Body of pancreas (tissue), 4 donors: ENCODE data around the gene NANOS2. TPM values are rescaled to one million over a fixed set of nuclear protein-coding genes. Genes with fewer than 3 reads are reported as not detected.

ENCODE experiments used
- ATAC-seq: fragments of 150-250 bp; one replicate; pipeline ENCODE4 v1.9.1; 2016
- DNase-seq, 4 donors: peaks; one replicate each; pipeline ENCODE4 v3.0.0-alpha.2; 2019
- H3K27ac ChIP-seq, 4 donors: fragments of 200-600 bp; sonication (generic); 1 replicate in 3 of 4; 2 replicates in 1 of 4; pipeline versions ENCODE4 v1.5.1 to v1.6.1; 2016 to 2019; ENCODE audit warnings: mild to moderate bottlenecking in 1 of 4, mixed read lengths in 1 of 4, moderate library complexity in 1 of 4
- H3K27me3 ChIP-seq, 2 donors: fragments of 200-600 bp; sonication (generic); one replicate each; pipeline ENCODE4 v1.6.0; 2016; ENCODE audit warnings: mild to moderate bottlenecking in 1 of 2
- H3K36me3 ChIP-seq, 2 donors: fragments of 200-600 bp; sonication (generic); replicated peaks in 1 of 2; 2 replicates each; pipeline ENCODE4 v1.5.1; 2016; ENCODE audit warnings: low read depth in 2 of 2; ENCODE audit not compliant: insufficient read depth in 1 of 2
- H3K4me1 ChIP-seq: fragments of 200-600 bp; sonication (generic); one replicate; pipeline ENCODE4 v1.6.0; 2016
- H3K4me3 ChIP-seq, 2 donors: fragments of 200-600 bp; sonication (generic); 1 replicate in 1 of 2; 2 replicates in 1 of 2; pipeline ENCODE4 v1.5.1; 2016 to 2019
- H3K9me3 ChIP-seq, 3 donors: fragments of 200-600 bp; sonication (generic); 1 replicate in 2 of 3; 2 replicates in 1 of 3; pipeline ENCODE4 v1.5.1; 2016
- POLR2A ChIP-seq, 3 donors: fragments of 450-650 bp; IDR thresholded peaks; one replicate each; pipeline ENCODE4 v1.6.1; 2016; ENCODE audit warnings: antibody characterized with exemption in 3 of 3, mild to moderate bottlenecking in 2 of 3
- WGBS, 2 donors: methylation state at CpG; one replicate each; pipeline ENCODE4 v1.1.5; 2017; 5-methylcytosine and 5-hydroxymethylcytosine counted together
- intact Hi-C: fragments of 100-400 bp; cut with DNase I; formaldehyde crosslinking; loops from one replicate; pipeline ENCODE4 v1.15.1; 2023
- total RNA-seq, 2 donors: library from RNA; depleted of rRNA; stranded (reverse); fragments of >200 nt; gene quantifications; one replicate each; pipeline ENCODE4 v1.1.0, GENCODE V29; 2016
- TF ChIP-seq, protein P1 (sequence below), 7 experiments: fragments of 450-650 bp in 4 of 7; fragments of 200-600 bp in 3 of 7; sonication (generic) in 3 of 7; IDR thresholded peaks; one replicate each; pipeline ENCODE4 v1.5.1; 2016 to 2019; ENCODE audit warnings: antibody characterized with exemption in 7 of 7

The NANOS2 gene
- not detected for total RNA-seq

DNA sequence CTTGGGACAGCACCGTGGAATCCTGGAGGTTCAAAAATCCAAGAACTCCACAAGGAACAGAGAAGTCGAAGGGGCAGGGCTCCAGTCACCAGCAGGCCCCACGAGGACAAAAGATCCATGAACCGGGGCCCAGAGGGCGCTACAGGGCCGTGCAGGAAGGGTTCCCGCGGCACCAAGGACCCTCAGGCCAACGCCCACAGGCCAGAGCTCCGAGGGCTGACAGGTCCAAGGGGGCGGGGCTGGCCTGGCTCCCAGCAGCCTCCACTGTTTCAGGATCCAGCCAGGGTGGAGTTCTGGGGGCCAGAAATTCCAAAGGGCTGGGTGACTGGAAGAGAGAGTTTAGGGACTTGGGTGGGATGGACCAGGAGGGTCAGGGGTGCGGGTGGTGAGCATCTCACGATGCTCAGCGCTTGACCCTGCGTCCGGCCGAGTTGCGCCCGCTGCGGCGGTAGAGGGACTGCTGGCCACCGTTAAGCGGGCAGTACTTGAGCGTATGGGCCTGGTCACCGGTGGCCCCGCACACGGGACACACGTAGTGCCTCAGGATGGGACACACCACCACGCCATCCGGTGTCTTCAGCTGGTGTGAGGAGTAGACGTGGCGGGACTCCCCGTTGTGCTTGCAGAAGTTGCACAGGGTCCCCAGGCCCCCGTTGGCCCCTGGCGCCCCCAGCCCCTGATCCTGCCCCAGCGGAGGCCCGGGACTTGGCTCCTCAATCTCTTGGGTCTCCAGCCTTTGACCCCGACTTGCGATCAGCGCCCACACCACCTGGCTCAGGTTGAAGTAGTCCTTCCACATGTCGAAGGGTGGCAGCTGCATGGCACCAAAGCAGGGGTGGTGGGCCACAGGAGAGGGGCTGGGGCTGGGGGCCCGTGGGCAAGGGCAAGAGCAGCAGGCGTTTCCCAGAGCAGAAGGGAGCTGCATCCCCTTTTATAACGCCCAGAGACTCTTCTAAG lies at the start of gene NANOS2:
Gene NANOS2, minus strand, starts transcription at position 905 of the 957 bp plus-strand sequence. Its CDS starts 85 bp downstream, at position 820.
- peaks cover 9% of the 10 kb centered on the region for H3K4me1 ChIP-seq
- peak within 1 kb of the TSS in 2 of 4 donors; percentile 18 to 52 for H3K27ac ChIP-seq
- H3K27me3 ChIP-seq, result no peaks in the 10 kb centered on the region
- no peak for DNase-seq
- no peak within 1 kb of the TSS for H3K4me3 ChIP-seq
- no peak for ATAC-seq
- no peaks in the 10 kb centered on the region for H3K9me3 ChIP-seq
- H3K36me3 ChIP-seq, result no peaks in the 10 kb centered on the region
- intact Hi-C loops, result no loop called here
- 49 to 53% methylated on average over 25 to 42 of the region's 44 CpGs for WGBS, 2 donors
- TF ChIP-seq, protein P1, sequence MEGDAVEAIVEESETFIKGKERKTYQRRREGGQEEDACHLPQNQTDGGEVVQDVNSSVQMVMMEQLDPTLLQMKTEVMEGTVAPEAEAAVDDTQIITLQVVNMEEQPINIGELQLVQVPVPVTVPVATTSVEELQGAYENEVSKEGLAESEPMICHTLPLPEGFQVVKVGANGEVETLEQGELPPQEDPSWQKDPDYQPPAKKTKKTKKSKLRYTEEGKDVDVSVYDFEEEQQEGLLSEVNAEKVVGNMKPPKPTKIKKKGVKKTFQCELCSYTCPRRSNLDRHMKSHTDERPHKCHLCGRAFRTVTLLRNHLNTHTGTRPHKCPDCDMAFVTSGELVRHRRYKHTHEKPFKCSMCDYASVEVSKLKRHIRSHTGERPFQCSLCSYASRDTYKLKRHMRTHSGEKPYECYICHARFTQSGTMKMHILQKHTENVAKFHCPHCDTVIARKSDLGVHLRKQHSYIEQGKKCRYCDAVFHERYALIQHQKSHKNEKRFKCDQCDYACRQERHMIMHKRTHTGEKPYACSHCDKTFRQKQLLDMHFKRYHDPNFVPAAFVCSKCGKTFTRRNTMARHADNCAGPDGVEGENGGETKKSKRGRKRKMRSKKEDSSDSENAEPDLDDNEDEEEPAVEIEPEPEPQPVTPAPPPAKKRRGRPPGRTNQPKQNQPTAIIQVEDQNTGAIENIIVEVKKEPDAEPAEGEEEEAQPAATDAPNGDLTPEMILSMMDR (IDR thresholded peaks at IDR 0.05), result no peak
- TF ChIP-seq POLR2A (IDR thresholded peaks at IDR 0.05), result no peak

DNA sequence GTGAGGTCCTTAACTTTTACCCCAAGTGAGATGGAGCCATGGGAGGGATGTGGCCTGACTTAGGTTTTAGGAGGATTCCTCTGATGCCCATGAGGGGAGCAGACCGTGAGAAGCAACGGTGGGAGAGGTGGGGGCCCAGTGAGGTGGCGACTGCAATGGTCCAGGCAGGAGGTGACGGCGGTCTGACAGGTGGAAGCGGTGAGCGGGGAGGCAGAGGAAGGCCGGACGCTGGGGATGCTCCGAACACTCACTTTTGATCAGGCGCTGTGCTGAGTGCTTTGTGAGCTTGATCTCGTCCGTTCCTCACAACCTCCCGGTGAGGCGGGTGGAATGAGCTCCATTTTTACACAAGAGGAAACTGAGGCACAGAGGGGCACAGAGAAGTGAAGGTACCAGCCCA lies 47.4 kb upstream of the NANOS2 start:
- WGBS, 2 donors, result 75 to 82% methylated on average over 14 of the region's 15 CpGs
- TF ChIP-seq POLR2A (IDR thresholded peaks at IDR 0.05), result no peak
- TF ChIP-seq, protein P1 (IDR thresholded peaks at IDR 0.05), result no peak
- Histone ChIP-seq H3K27ac (no peak overlapping the region), H3K27me3 (no peaks in the 10 kb centered on the region), H3K4me1 (peaks cover 4% of the 10 kb centered on the region), H3K9me3 (no peaks in the 10 kb centered on the region), H3K36me3 (no peaks in the 10 kb centered on the region), H3K4me3 (no peak overlapping the region)
- no peak for ATAC-seq
- intact Hi-C loops, result no loop called here
- no peak for DNase-seq

DNA sequence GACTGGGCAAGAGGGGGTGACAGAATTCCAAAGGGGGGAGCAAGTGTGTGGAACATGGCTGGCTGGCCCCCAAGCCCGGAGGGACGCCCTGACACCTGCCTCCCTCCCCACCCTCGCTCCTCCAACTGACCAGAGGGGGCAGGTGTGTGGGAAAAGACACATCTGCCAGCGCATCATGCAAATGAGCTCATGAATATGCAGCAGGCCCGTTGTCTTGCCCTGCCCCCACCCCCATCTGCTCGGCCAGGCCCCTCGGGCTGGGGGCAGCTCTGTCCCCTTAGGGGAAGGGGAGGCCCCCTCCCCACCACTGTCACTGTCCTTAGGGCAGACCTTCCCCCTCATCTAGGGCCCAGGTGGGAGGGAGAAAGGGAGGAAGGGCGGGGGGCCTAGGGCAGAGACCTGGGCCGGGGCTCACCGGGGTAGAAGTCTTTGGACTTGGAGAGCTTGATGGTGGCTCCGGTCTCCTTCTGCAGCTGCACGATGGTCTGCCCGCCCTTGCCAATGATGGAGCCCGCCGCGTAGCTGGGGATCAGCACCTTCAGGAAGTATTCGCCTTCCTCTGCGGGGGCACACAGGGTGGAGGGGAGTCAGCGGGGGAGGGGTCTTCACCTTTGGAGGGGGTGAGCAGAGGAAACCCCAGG lies 46.1 kb upstream of the NANOS2 start:
- ATAC-seq (no peak), DNase-seq (peak in 3 of 4 donors; percentile 22 to 45 (median 31))
- no peak for TF ChIP-seq POLR2A (IDR thresholded peaks at IDR 0.05)
- TF ChIP-seq, protein P1 (IDR thresholded peaks at IDR 0.05), result peak in 2 of 7 experiments; percentile 12 to 15
- H3K27me3 ChIP-seq, result no peaks in the 10 kb centered on the region
- 26 to 27% methylated on average over 12 to 19 of the region's 19 CpGs for WGBS, 2 donors
- H3K36me3 ChIP-seq, result no peaks in the 10 kb centered on the region
- H3K27ac ChIP-seq, result no peak overlapping the region
- no peak overlapping the region for H3K4me3 ChIP-seq
- intact Hi-C loops, result no loop called here
- no peaks in the 10 kb centered on the region for H3K9me3 ChIP-seq
- peaks cover 4% of the 10 kb centered on the region for H3K4me1 ChIP-seq

DNA sequence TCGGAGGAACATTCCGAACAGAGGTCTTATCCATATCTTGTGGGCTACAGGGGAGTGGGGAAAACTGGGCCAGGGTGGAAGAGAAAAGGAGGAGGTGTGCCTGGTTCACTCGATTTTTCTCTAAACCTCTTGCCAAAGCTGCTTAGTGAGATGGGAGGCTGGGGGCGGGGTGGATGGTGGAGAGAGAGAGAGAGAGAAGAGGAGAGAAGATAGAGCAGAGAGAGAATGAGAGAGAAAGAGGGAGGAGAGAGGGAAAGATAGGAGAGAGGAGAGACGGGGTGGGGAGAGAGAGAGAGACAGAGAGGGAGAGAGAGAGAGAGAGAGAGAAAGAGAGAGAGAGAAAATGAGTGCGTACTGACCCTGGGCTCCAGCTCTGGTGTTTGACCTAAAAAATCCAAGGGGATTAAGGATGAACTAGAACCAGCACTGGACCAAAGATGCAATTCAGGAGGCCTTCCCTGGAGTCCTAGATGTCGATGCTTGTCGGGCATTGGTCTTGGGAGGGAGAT lies 45.0 kb upstream of the NANOS2 start:
- Histone ChIP-seq H3K9me3 (no peaks in the 10 kb centered on the region), H3K27ac (no peak overlapping the region), H3K27me3 (no peaks in the 10 kb centered on the region), H3K4me1 (peaks cover 4% of the 10 kb centered on the region), H3K36me3 (no peaks in the 10 kb centered on the region), H3K4me3 (no peak overlapping the region)
- no peak for ATAC-seq
- intact Hi-C loops, result no loop called here
- 57 to 61% methylated on average over 8 of the region's 8 CpGs for WGBS, 2 donors
- DNase-seq, result no peak
- no peak for TF ChIP-seq POLR2A (IDR thresholded peaks at IDR 0.05)
- TF ChIP-seq, protein P1 (IDR thresholded peaks at IDR 0.05), result no peak
